GM12872 (cell line): Measurements from ENCODE around the gene C1orf35.

ENCODE experiments used
- TF ChIP-seq, protein P1 (sequence below): IDR thresholded peaks from 3 replicates; pipeline ENCODE4 v1.5.1; 2011; ENCODE audit warnings: low read depth, mild to moderate bottlenecking, low read length, moderate library complexity; ENCODE audit not compliant: insufficient read depth

The C1orf35 gene

GRCh38 chr1:228082918-228083870 lies 19.9 kb downstream of the C1orf35 start:
- TF ChIP-seq, protein P1, sequence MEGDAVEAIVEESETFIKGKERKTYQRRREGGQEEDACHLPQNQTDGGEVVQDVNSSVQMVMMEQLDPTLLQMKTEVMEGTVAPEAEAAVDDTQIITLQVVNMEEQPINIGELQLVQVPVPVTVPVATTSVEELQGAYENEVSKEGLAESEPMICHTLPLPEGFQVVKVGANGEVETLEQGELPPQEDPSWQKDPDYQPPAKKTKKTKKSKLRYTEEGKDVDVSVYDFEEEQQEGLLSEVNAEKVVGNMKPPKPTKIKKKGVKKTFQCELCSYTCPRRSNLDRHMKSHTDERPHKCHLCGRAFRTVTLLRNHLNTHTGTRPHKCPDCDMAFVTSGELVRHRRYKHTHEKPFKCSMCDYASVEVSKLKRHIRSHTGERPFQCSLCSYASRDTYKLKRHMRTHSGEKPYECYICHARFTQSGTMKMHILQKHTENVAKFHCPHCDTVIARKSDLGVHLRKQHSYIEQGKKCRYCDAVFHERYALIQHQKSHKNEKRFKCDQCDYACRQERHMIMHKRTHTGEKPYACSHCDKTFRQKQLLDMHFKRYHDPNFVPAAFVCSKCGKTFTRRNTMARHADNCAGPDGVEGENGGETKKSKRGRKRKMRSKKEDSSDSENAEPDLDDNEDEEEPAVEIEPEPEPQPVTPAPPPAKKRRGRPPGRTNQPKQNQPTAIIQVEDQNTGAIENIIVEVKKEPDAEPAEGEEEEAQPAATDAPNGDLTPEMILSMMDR, result no peak

DNA sequence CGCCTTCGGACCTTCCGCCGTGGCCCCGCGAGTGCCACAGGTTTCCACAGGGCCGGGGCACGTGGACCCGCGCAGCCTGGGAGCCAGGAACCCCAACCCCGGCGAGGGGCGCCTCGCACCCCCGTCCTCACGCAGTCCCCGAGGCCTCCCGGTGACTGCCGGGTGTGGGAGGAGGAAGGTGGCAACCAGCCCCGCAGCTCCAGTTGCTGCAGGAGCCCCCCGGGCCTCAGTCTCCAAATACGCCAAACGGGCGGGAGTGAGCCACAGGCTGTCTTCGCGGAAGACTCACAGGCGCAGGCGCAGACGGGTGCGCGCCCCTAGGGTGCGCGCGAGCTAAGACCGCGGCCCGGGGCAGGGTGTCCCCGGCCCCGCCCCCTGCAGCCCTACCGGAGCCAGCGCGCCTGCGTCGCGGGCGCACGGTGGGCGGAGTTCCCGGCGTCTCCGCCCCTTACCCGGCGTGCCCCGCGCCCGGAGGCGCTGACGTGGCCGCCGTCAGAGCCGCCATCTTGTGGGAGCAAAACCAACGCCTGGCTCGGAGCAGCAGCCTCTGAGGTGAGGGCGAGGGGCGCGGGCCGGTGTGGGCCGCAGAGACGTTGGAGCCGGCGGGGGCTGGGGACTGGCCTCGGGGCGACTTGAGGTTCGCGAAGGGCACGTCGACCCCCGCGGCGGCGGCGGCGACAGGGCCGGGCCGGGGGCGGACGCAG lies 20.8 kb downstream of the C1orf35 start, which contains the start of gene ARF1:
Gene ARF1, plus strand, starts transcription at position 495 of the 704 bp plus-strand sequence. CDS start 14,407 bp downstream, outside the sequence.
- TF ChIP-seq, protein P1, result no peak

DNA sequence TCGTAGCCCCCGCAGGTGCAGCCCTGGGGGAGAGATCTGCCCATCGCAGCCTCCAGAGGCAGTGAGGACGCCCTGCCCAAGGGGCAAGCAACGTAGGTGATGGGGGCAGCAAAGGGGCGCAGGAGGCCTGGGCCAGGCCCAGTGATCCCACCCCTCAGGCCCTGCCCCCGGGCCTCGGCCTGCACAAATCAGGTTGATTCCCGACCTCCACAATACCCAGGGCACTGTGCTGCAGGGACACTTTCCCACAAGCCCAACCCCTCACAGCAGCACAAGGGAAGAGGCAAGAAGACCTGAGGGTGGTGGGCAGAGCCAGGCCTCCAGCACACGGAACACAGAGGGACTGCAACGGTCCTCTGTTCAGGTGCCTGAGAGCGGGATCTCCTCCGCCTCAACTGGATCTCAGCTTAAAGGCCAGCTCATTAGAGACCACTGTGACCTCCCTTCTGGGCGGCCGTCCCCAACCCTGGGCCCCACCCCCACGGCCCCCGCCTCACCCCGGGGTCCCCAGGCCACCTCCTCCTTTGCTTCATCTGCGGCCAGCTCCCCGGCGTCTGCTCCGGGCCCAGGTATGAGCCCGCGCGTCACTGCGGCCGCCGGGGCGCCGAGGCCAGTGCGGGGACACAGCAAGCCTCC lies 21.4 kb downstream of the C1orf35 start:
- TF ChIP-seq, protein P1, result no peak

DNA sequence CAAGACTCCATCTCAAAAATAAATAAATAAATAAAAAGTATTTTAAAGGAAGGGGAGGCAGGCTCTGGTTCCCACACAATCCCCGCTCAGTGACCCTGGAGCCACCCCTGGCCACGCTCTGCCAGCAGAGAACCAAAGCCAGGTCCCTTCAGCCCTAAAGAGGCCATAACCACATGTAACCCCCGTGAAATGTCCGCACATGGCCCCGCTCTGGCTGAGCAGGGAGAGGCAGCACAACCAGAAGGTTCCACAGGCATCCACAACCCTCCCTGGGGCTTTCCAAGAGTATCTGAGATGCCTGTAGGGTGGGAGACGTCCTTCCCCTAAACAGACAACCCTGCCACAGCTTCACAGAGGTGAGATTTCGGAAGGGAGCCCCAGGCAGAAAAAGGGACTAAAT lies 22.0 kb downstream of the C1orf35 start:
- TF ChIP-seq, protein P1, result no peak

- TF ChIP-seq, protein P1, result no peak
Observed at GRCh38 chr1:228079601-228080263, 23.4 kb downstream of the C1orf35 start.

- TF ChIP-seq, protein P1, result no peak
Observed at GRCh38 chr1:228079013-228079412, 24.1 kb downstream of the C1orf35 start.
